Right lobe of liver (tissue), 4 donors: ENCODE results near the gene ATG7.

Experiments
- POLR2A ChIP-seq: fragments of 450-650 bp; IDR thresholded peaks from one replicate; pipeline ENCODE4 v1.6.1; 2017; ENCODE audit warnings: antibody characterized with exemption, mild to moderate bottlenecking
- TF ChIP-seq, protein P1 (sequence below), 4 donors: fragments of 200-600 bp in 3 of 4; fragments of 450-650 bp in 1 of 4; IDR thresholded peaks; one replicate each; pipeline versions ENCODE4 v1.5.1 to v1.8.0; 2016 to 2022; ENCODE audit warnings: antibody characterized with exemption in 4 of 4, mild to moderate bottlenecking in 2 of 4
- donor health status: DM: no; HTN: no; CAD: no.
- donor health status: DM: no; HTN: no; CAD: no.
- donor health status: DM: no; HTN: yes; CAD: no.

DNA sequence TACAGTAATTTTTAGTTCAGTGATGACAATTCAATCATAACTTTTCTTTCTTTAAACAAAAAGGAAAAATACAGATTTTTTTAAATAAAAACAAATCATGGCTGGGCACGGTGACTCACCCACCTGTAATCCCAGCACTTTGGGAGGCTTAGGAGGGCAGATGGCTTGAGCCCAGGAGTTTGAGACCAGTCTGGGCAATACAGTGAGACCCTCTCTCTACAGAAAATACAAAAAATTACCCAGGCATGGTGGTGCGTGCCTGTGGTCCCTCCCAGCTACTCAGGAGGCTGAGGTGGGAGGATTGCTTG is 25.6 kb upstream of the ATG7 start:
- TF ChIP-seq, protein P1, sequence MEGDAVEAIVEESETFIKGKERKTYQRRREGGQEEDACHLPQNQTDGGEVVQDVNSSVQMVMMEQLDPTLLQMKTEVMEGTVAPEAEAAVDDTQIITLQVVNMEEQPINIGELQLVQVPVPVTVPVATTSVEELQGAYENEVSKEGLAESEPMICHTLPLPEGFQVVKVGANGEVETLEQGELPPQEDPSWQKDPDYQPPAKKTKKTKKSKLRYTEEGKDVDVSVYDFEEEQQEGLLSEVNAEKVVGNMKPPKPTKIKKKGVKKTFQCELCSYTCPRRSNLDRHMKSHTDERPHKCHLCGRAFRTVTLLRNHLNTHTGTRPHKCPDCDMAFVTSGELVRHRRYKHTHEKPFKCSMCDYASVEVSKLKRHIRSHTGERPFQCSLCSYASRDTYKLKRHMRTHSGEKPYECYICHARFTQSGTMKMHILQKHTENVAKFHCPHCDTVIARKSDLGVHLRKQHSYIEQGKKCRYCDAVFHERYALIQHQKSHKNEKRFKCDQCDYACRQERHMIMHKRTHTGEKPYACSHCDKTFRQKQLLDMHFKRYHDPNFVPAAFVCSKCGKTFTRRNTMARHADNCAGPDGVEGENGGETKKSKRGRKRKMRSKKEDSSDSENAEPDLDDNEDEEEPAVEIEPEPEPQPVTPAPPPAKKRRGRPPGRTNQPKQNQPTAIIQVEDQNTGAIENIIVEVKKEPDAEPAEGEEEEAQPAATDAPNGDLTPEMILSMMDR (IDR thresholded peaks at IDR 0.05), result no peak
- no peak for TF ChIP-seq POLR2A
